Right lobe of liver (tissue), 6 donors: Measurements from ENCODE around the gene DCTN4. TPM values are rescaled to one million over a fixed set of nuclear protein-coding genes. Genes with fewer than 3 reads are reported as not detected.
"Not testable (repeated sequence)": the region's sequence is repeated elsewhere in the genome, so short reads cannot be mapped to it uniquely, and the experiment has no call there.

ENCODE experiments used
- ATAC-seq, 4 donors: fragments of 200-7000 bp; cut with Tn5 transposase; one replicate each; pipeline ENCODE4 v1.9.1; 2020; ENCODE audit warnings: mild to moderate bottlenecking in 4 of 4, moderate library complexity in 4 of 4
- DNase-seq, 3 donors: peaks; one replicate each; pipeline ENCODE4 v3.0.0-alpha.2; 2020
- H3K27ac ChIP-seq, 3 donors: fragments of 200-600 bp; one replicate each; pipeline ENCODE4 v1.8.0; 2022
- H3K27me3 ChIP-seq, 2 donors: fragments of 200-600 bp; one replicate each; pipeline ENCODE4 v1.8.0; 2022
- H3K36me3 ChIP-seq, 4 donors: fragments of 200-600 bp; sonication (generic) in 1 of 4; one replicate each; pipeline versions ENCODE4 v1.5.1 to v1.8.0; 2017 to 2022; ENCODE audit warnings: control low read depth in 1 of 4
- H3K4me1 ChIP-seq, 4 donors: fragments of 200-600 bp; sonication (generic) in 1 of 4; one replicate each; pipeline versions ENCODE4 v1.5.1 to v1.8.0; 2017 to 2022; ENCODE audit warnings: control low read depth in 1 of 4
- H3K4me3 ChIP-seq, 3 donors: fragments of 200-600 bp; one replicate each; pipeline ENCODE4 v1.8.0; 2022
- H3K9me3 ChIP-seq, 4 donors: fragments of 200-600 bp; sonication (generic) in 1 of 4; one replicate each; pipeline versions ENCODE4 v1.5.1 to v1.8.0; 2017 to 2022; ENCODE audit warnings: control low read depth in 1 of 4
- CTCF ChIP-seq, 4 donors: fragments of 200-600 bp in 3 of 4; fragments of 450-650 bp in 1 of 4; IDR thresholded peaks; one replicate each; pipeline versions ENCODE4 v1.5.1 to v1.8.0; 2016 to 2022; ENCODE audit warnings: antibody characterized with exemption in 4 of 4, mild to moderate bottlenecking in 2 of 4
- POLR2A ChIP-seq: fragments of 450-650 bp; IDR thresholded peaks from one replicate; pipeline ENCODE4 v1.6.1; 2017; ENCODE audit warnings: antibody characterized with exemption, mild to moderate bottlenecking
- WGBS: methylation state at CpG from one replicate; pipeline ENCODE4 v1.1.6; 2018; ENCODE audit warnings: low coverage, low lambda C conversion rate; ENCODE audit not compliant: insufficient coverage; ENCODE audit errors: missing lambda C conversion rate; 5-methylcytosine and 5-hydroxymethylcytosine counted together
- intact Hi-C, 2 donors: fragments of 100-400 bp; cut with DNase I; formaldehyde crosslinking; loops; one replicate each; pipeline versions ENCODE4 v1.11.2 to v1.14.1; 2022
- total RNA-seq, 6 experiments: library from RNA; depleted of rRNA in 2 of 6; stranded (reverse); fragments of >200 nt in 2 of 6; fragmentation: NEBNext Ultra II Directional in 3 of 6; extraction: Animal tissue kit (Norgen Biotek cat#: 25700) in 3 of 6; gene quantifications; one replicate each; pipeline versions ENCODE4 v1.1.0 to v1.2.4, GENCODE V29; 2016 to 2023
- donor health status: DM: no; HTN: yes; CAD: no.
- donor health status: DM: no; HTN: no; CAD: no.
- donor health status: DM: no; HTN: no; CAD: no.
- donor health status: DM: no; HTN: yes; CAD: no.
- donor health status: DM: no; HTN: yes; CAD: no.

DCTN4 gene
- total RNA-seq, 6 experiments from 2014 or later: 25.2 to 30.5 (median 27.6) TPM

GRCh38 chr5:150794927-150795326 lies 36.1 kb upstream of the DCTN4 start:
- TF ChIP-seq POLR2A (no peak), CTCF (IDR thresholded peaks at IDR 0.05) (no peak)
- DNase-seq (no peak), ATAC-seq (no peak)
- intact Hi-C loops: no loop called here
- no peak overlapping the region for H3K27ac ChIP-seq
- no peaks in the 10 kb centered on the region for H3K4me1 ChIP-seq
- H3K4me3 ChIP-seq: no peak overlapping the region
- H3K36me3 ChIP-seq: no peaks in the 10 kb centered on the region
- WGBS: 71% methylated on average over 2 of the region's 2 CpGs
- no peaks in the 10 kb centered on the region for H3K9me3 ChIP-seq
- no peaks in the 10 kb centered on the region for H3K27me3 ChIP-seq

DNA sequence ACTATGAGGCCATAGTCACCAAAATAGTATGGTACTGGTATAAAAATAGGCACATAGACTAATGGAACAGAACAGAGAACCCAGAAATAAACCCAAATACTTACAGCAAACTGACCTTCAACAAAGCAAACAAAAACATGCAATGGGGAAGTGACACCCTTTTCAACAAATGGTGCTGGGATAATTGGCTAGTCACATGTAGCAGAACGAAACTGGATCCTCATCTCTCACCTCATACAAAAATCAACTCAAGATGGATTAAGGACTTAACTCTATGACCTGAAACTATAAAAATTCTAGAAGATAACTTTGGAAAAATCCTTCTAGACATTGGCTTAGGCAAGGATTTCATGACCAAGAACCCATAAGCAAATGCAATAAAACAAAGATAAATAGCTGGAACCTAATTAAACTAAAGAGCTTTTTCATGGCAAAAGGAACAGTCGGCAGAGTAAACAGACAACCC lies 34.6 kb upstream of the DCTN4 start:
- H3K4me3 ChIP-seq, H3K9me3 ChIP-seq, ATAC-seq, H3K27me3 ChIP-seq, H3K27ac ChIP-seq, H3K4me1 ChIP-seq, DNase-seq, intact Hi-C loops, H3K36me3 ChIP-seq: not testable (repeated sequence)
- 91% methylated on average over 2 of the region's 2 CpGs for WGBS

- intact Hi-C loops: no loop called here
- Histone ChIP-seq H3K4me3 (no peak overlapping the region), H3K4me1 (no peaks in the 10 kb centered on the region), H3K27ac (no peak overlapping the region), H3K36me3 (no peaks in the 10 kb centered on the region), H3K27me3 (no peaks in the 10 kb centered on the region), H3K9me3 (no peaks in the 10 kb centered on the region)
- no peak for DNase-seq
- TF ChIP-seq CTCF (IDR thresholded peaks at IDR 0.05) (no peak), POLR2A (no peak)
- ATAC-seq: no peak
Measured at GRCh38 chr5:150791536-150791935, 32.7 kb upstream of the DCTN4 start.

DNA sequence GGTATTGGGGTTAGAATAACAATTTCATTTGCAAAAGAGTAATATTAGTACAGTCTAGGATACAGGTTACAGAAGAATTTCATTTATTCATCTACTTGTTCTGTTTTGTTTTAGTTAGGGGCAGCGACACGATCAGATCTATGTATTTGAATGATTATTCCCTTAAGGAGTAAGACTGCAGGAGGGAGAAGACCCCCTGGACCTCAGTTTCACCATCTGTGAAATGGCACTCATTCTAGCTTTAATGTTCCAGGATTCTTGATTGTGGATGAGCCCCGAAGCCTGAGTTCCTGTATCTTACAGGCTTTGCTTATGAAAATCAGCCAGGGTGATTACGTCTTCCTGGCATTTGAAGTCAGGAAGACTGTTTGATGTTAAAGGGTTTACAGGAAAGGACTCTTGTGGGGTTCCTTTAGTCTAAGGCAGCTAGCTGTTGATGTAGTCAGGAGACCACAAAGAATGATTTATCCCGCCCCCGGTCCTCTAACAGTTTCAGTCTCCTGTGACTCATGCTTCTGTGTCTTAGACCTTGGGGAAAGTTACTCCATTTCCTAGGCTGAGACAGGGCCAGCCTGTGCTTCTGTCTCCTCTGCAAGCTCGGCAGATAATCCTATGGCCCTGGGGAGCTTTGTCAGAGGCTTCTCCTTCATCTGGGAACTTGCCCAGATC lies 31.3 kb upstream of the DCTN4 start:
- H3K4me1 ChIP-seq: no peaks in the 10 kb centered on the region
- 52% methylated on average over 7 of the region's 7 CpGs for WGBS
- TF ChIP-seq POLR2A: no peak
- no peak for TF ChIP-seq CTCF (IDR thresholded peaks at IDR 0.05)
- H3K36me3 ChIP-seq: no peaks in the 10 kb centered on the region
- H3K4me3 ChIP-seq: no peak overlapping the region
- H3K9me3 ChIP-seq: no peaks in the 10 kb centered on the region
- intact Hi-C loops: no loop called here
- peak overlapping the region in 1 of 3 donors; percentile 9 for H3K27ac ChIP-seq
- peak in 1 of 3 donors; percentile 28 for DNase-seq
- ATAC-seq: peak; percentile 55 to 95 (median 78)
- H3K27me3 ChIP-seq: no peaks in the 10 kb centered on the region

GRCh38 chr5:150789450-150789849 lies 30.6 kb upstream of the DCTN4 start:
- WGBS: 67% methylated on average over 6 of the region's 6 CpGs
- no peaks in the 10 kb centered on the region for H3K9me3 ChIP-seq
- TF ChIP-seq CTCF (IDR thresholded peaks at IDR 0.05) (no peak), POLR2A (no peak)
- DNase-seq (no peak), ATAC-seq (no peak)
- no peaks in the 10 kb centered on the region for H3K36me3 ChIP-seq
- no peaks in the 10 kb centered on the region for H3K27me3 ChIP-seq
- H3K27ac ChIP-seq: peak overlapping the region in 1 of 3 donors; percentile 9
- intact Hi-C loops: no loop called here
- H3K4me3 ChIP-seq: no peak overlapping the region
- H3K4me1 ChIP-seq: no peaks in the 10 kb centered on the region
